MM.1S (cell line): Measurements from ENCODE around the gene TUBGCP3.

Experiments
- EZH2 ChIP-seq: fragments of 300-600 bp; sonication (generic); optimal IDR thresholded peaks from 2 replicates; pipeline ENCODE3; 2017; ENCODE audit warnings: low read depth, mild to moderate bottlenecking, antibody characterized with exemption, low read length, mixed read lengths
- EZH2phosphoT487 ChIP-seq: fragments of 300-600 bp; sonication (generic); IDR thresholded peaks from 2 replicates; pipeline ENCODE4 v1.6.1; 2018; ENCODE audit warnings: antibody characterized with exemption, low read length
- TF ChIP-seq, protein P1 (sequence below): fragments of 300-600 bp; sonication (generic); IDR thresholded peaks from 2 replicates; pipeline ENCODE4 v1.5.1; 2016; ENCODE audit warnings: antibody characterized with exemption, low read length, mixed read lengths

GRCh38 chr13:112531263-112531794, 56.6 kb downstream of the TUBGCP3 start:
- TF ChIP-seq EZH2 (no peak), EZH2phosphoT487 (no peak)
- TF ChIP-seq, protein P1, sequence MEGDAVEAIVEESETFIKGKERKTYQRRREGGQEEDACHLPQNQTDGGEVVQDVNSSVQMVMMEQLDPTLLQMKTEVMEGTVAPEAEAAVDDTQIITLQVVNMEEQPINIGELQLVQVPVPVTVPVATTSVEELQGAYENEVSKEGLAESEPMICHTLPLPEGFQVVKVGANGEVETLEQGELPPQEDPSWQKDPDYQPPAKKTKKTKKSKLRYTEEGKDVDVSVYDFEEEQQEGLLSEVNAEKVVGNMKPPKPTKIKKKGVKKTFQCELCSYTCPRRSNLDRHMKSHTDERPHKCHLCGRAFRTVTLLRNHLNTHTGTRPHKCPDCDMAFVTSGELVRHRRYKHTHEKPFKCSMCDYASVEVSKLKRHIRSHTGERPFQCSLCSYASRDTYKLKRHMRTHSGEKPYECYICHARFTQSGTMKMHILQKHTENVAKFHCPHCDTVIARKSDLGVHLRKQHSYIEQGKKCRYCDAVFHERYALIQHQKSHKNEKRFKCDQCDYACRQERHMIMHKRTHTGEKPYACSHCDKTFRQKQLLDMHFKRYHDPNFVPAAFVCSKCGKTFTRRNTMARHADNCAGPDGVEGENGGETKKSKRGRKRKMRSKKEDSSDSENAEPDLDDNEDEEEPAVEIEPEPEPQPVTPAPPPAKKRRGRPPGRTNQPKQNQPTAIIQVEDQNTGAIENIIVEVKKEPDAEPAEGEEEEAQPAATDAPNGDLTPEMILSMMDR, result no peak
